HFF-Myc (cell line): ENCODE results near the gene HYCC1.

Experiments used
- DNase-seq: peaks from one replicate; pipeline ENCODE4 v3.0.0-alpha.2; 2011; ENCODE audit warnings: low read depth; ENCODE audit errors: extremely low read depth
- H3K4me3 ChIP-seq: replicated peaks from 2 replicates; pipeline ENCODE4 v1.5.1; 2011; ENCODE audit warnings: low read depth, mild to moderate bottlenecking, control low read depth, low read length
- TF ChIP-seq, protein P1 (sequence below): IDR thresholded peaks from 2 replicates; pipeline ENCODE4 v1.5.1; 2012; ENCODE audit warnings: mild to moderate bottlenecking, low read depth, low read length, control low read depth; ENCODE audit errors: missing control alignments

HYCC1 gene

DNA sequence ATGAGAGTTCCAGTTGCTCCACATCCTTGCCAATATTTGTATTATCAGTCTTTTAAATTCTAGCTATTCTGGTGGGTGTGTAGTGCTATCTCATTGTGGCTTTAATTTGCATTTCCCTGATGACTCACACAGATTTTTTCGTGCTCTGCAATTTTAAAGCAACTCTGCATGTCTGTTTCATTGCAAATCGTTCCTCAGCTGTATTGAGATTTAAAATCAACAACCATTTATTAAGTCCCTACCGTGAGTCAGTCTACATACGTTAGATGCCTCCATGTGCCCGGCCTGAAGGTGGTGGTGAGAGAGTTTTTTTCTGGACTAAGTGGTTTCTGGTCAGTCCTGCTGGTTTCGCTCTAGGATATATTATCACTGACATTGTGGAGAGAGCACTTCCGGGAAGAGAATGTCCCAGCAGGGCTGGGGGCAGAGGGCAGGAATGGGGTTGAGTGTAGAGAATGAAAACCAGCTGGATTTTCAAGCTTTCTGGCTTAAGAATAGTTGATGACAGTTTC lies 8.4 kb upstream of the HYCC1 start:
- TF ChIP-seq, protein P1, sequence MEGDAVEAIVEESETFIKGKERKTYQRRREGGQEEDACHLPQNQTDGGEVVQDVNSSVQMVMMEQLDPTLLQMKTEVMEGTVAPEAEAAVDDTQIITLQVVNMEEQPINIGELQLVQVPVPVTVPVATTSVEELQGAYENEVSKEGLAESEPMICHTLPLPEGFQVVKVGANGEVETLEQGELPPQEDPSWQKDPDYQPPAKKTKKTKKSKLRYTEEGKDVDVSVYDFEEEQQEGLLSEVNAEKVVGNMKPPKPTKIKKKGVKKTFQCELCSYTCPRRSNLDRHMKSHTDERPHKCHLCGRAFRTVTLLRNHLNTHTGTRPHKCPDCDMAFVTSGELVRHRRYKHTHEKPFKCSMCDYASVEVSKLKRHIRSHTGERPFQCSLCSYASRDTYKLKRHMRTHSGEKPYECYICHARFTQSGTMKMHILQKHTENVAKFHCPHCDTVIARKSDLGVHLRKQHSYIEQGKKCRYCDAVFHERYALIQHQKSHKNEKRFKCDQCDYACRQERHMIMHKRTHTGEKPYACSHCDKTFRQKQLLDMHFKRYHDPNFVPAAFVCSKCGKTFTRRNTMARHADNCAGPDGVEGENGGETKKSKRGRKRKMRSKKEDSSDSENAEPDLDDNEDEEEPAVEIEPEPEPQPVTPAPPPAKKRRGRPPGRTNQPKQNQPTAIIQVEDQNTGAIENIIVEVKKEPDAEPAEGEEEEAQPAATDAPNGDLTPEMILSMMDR: no peak
- no peak overlapping the region for H3K4me3 ChIP-seq
- DNase-seq: peak; percentile 75

DNA sequence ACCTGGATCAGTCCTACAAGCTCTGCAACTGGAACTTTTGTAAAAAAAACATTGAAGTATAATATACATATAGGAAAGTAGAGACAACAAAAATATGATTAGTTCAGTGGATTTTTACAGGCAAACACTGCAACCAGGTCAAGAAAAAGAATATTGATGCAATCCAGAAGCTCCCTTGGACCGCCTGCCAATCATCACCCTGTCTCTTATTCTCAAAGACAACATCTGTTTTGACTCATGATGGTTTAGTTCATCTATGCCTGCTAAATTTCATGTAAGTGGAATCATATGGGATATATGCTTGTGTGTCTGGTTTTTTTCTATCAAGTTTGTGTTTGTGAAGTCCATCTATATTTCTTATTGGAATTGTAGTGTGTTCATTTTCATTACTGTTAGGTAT lies 7.7 kb upstream of the HYCC1 start:
- H3K4me3 ChIP-seq: no peak overlapping the region
- no peak for DNase-seq
- TF ChIP-seq, protein P1: no peak

DNA sequence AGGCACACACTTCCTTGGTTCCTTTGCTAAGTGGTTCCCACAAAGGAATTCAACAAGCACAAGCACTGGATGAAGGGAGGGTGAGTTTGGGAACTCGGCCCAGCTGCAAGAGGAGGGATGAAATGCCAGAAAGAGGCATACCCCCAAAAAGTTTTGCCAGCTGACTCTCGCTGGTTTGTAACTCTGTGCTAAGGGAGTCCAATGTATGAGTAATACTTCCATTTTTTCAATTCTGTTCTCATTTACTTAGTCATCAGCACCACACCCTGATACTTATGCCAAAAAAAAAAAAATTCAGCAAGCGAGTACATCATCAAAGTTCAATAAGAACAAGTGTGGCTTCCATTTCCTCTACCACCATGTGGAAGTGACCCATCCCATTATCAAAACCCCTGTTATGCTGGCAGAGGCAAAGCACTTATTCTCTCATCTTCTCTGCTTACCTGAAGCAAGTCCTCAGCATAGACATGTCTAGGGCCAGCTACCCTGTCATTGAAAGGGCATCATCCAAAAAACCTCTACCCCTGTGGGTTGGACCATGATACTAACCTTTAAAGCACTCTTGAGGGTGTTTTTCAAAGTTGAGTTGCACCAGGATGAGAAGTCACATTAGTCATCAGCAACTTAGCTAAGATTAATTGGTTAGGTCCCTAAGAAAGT lies 6.9 kb upstream of the HYCC1 start:
- TF ChIP-seq, protein P1: no peak
- H3K4me3 ChIP-seq: no peak overlapping the region
- DNase-seq: peak; percentile 63

DNA sequence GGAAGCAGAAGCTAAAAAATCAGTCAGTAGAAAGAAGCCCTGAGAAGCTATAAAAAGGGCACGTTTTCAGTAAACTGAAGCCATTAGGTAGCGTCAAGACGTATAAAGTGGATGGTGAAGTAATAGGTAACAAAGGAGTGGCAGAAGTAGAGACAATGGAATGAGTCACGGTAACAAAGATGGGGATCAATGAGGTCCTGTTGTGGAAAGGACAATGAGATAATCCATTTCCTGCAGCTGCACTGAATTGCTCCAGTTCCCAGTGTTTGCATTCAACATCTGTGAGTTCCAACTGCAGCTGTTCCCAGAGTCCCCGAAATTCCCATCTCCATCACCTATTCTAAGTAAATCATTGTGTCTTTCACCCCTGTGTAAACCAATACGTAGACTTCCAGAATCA lies 4.8 kb upstream of the HYCC1 start:
- H3K4me3 ChIP-seq: no peak overlapping the region
- TF ChIP-seq, protein P1: no peak
- no peak for DNase-seq

DNA sequence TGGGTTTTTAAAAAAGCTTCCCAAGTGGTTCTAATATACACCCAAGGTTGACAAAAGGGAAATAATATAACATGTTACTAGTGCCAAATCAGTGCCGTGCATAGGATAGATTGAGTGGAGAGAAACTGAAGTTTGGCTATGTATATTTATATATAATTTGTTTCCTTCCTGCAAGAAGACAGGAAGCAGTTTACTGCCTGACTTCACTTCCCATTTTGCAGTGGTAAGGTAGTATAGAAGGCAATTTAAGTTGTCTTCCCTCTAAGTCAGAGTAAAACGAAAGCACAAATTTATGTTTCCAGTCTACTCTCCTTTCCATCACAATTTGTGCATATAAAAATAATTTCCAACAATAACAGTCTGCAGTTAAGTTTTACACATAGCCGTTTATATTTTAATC lies 3.4 kb upstream of the HYCC1 start:
- no peak overlapping the region for H3K4me3 ChIP-seq
- TF ChIP-seq, protein P1: no peak
- DNase-seq: no peak

DNA sequence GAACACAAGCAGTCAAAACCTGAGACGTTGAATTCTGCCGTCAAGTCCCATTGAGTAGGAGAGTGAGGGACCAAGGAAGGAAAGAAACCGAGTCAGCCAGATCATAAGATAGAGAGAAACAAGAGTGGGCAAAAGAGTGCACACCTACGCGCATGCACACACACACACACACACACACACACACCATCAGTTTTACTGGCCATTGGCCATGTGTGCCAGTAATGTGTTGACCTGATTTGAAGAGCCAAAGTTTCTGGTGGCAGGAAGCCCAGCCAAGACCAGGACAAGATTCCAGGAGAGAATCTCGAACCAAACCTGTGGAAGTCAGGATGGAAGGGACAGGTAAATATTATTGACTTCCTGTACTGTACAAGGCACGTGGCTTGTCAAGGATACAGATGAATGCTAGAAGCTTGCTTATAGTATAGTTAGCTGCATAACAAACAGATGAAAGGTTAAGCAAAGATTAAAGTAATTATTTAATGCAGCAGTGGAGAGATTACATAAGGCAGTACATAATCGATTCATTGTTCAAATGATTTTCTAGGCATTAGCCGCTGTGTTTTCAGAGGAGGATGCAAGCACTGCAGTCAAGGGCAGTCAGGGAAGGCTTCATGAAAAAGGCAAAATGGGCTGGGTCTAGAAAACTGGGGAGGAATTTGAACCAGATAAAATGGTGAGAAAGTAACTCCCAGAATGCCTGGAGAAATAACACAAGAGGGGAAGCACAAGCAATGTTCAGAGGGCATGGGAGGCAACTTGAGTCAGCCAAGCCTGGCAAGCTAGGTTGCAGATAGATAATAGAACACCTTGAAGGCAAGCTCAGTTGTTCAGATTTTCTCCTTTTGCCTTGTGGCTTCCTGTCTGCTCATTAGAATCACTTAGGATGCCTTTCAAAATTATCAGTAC lies 2.7 kb upstream of the HYCC1 start:
- no peak overlapping the region for H3K4me3 ChIP-seq
- TF ChIP-seq, protein P1: no peak
- no peak for DNase-seq
